Common myeloid progenitor, CD34-positive (primary cell): ENCODE data around the gene ARVCF.

Source experiments
- CTCF ChIA-PET: fragments of 350-600 bp; sonication (Branson Sonifier 250); formaldehyde crosslinking; loops from one replicate; lab custom pipeline; 2021; ENCODE audit warnings: antibody characterized with exemption; lab: Charles Lee
- POLR2A ChIA-PET: fragments of 350-600 bp; sonication (Branson Sonifier 250); formaldehyde crosslinking; loops from one replicate; lab custom pipeline; 2021; ENCODE audit warnings: antibody characterized with exemption; lab: Charles Lee
- DNase-seq, 3 donors: peaks; one replicate each; pipeline versions ENCODE4 v3.0.0 to v3.0.0-alpha.2; 2013
- H3K27ac ChIP-seq, 2 experiments: 1 replicate in 1 of 2; 2 replicates in 1 of 2; pipeline ENCODE4 v1.7.0; 2013; ENCODE audit warnings: inconsistent platforms in 2 of 2, low read length in 2 of 2, mild to moderate bottlenecking in 2 of 2, low read depth in 1 of 2, moderate library complexity in 1 of 2; ENCODE audit not compliant: severe bottlenecking in 2 of 2, insufficient read depth in 1 of 2, poor library complexity in 1 of 2
- H3K27me3 ChIP-seq, 5 experiments: replicated peaks in 2 of 5; 1 replicate in 3 of 5; 2 replicates in 2 of 5; pipeline versions ENCODE4 v1.6.1 to v1.7.0; 2013; ENCODE audit warnings: low read length in 4 of 5, mild to moderate bottlenecking in 2 of 5, moderate library complexity in 2 of 5, inconsistent platforms in 1 of 5; ENCODE audit not compliant: insufficient read depth in 5 of 5, control insufficient read depth in 4 of 5
- H3K36me3 ChIP-seq, 4 experiments: 1 replicate in 2 of 4; 2 replicates in 2 of 4; pipeline versions ENCODE4 v1.6.1 to v1.7.0; 2013; ENCODE audit warnings: low read length in 3 of 4, control low read depth in 1 of 4, mild to moderate bottlenecking in 1 of 4; ENCODE audit not compliant: control insufficient read depth in 4 of 4, insufficient read depth in 4 of 4
- H3K4me1 ChIP-seq, 4 experiments: 1 replicate in 3 of 4; 2 replicates in 1 of 4; pipeline versions ENCODE4 v1.6.1 to v1.7.1; 2013; ENCODE audit warnings: low read length in 3 of 4, mild to moderate bottlenecking in 3 of 4, control low read depth in 1 of 4, inconsistent platforms in 1 of 4, moderate library complexity in 1 of 4; ENCODE audit not compliant: control insufficient read depth in 4 of 4, insufficient read depth in 4 of 4; ENCODE audit errors: control extremely low read depth in 1 of 4
- H3K4me3 ChIP-seq, 7 experiments: 1 replicate in 4 of 7; 2 replicates in 3 of 7; pipeline versions ENCODE4 v1.5.1 to v1.7.0; 2013; ENCODE audit warnings: mild to moderate bottlenecking in 7 of 7, low read length in 6 of 7, moderate library complexity in 6 of 7, inconsistent platforms in 2 of 7, low read depth in 2 of 7, control low read depth in 1 of 7; ENCODE audit not compliant: insufficient read depth in 4 of 7, control insufficient read depth in 1 of 7; ENCODE audit errors: extremely low read depth in 1 of 7
- H3K9me3 ChIP-seq, 5 experiments: 1 replicate in 4 of 5; 2 replicates in 1 of 5; pipeline versions ENCODE4 v1.6.1 to v1.7.1; 2013; ENCODE audit warnings: low read length in 4 of 5, mild to moderate bottlenecking in 2 of 5, inconsistent platforms in 1 of 5, low read depth in 1 of 5, moderate library complexity in 1 of 5; ENCODE audit not compliant: control insufficient read depth in 4 of 5, insufficient read depth in 2 of 5; ENCODE audit errors: control extremely low read depth in 1 of 5
- WGBS: methylation state at CpG from one replicate; pipeline ENCODE4 v1.1.5; 2013; ENCODE audit not compliant: insufficient coverage; 5-methylcytosine and 5-hydroxymethylcytosine counted together

Gene ARVCF

GRCh38 chr22:19997561-19998231, 18.9 kb downstream of the ARVCF start:
- H3K4me3 ChIP-seq = no peak overlapping the region
- CTCF ChIA-PET = interaction anchor here (0.6 to 2.1 kb wide), 2 partner anchors 16 to 29 kb away, joined by 3 to 8 read pairs; no protein-coding TSS in a partner anchor
- peaks cover 0 to 42% (median 30%) of the 10 kb centered on the region in 4 experiments for H3K4me1 ChIP-seq
- H3K27ac ChIP-seq = no peak overlapping the region
- DNase-seq = no peak
- no peaks in the 10 kb centered on the region for H3K27me3 ChIP-seq
- no peaks in the 10 kb centered on the region for H3K36me3 ChIP-seq
- no peaks in the 10 kb centered on the region for H3K9me3 ChIP-seq
- POLR2A ChIA-PET = interaction anchor here (0.7 kb wide), 1 partner anchor 22 kb away, joined by 3 read pairs; no protein-coding TSS in a partner anchor
- 90% methylated on average over 13 of the region's 19 CpGs for WGBS

- POLR2A ChIA-PET = no interaction called here
Measured at GRCh38 chr22:19996694-19997384, 19.8 kb downstream of the ARVCF start.

GRCh38 chr22:19995611-19996339, 20.8 kb downstream of the ARVCF start:
- WGBS = 93% methylated on average over 15 of the region's 18 CpGs
- no peak overlapping the region for H3K27ac ChIP-seq
- H3K36me3 ChIP-seq = no peaks in the 10 kb centered on the region
- no peaks in the 10 kb centered on the region for H3K9me3 ChIP-seq
- no peak for DNase-seq
- H3K4me1 ChIP-seq = peaks cover 0 to 27% (median 14%) of the 10 kb centered on the region in 4 experiments
- POLR2A ChIA-PET = interaction anchor here (0.6 kb wide), 1 partner anchor 72 kb away, joined by 5 read pairs; no protein-coding TSS in a partner anchor
- no peaks in the 10 kb centered on the region for H3K27me3 ChIP-seq
- no peak overlapping the region for H3K4me3 ChIP-seq
- CTCF ChIA-PET = interaction anchor here (1.0 kb wide), 2 partner anchors 15 to 30 kb away, joined by 3 read pairs; no protein-coding TSS in a partner anchor

More at GRCh38 chr22:19996694-19997384, 19.8 kb downstream of the ARVCF start:
- Histone ChIP-seq H3K9me3 (no peaks in the 10 kb centered on the region), H3K36me3 (no peaks in the 10 kb centered on the region), H3K4me3 (no peak overlapping the region), H3K27me3 (no peaks in the 10 kb centered on the region), H3K27ac (no peak overlapping the region), H3K4me1 (peaks cover 0 to 38% (median 24%) of the 10 kb centered on the region in 4 experiments)
- no peak for DNase-seq
- CTCF ChIA-PET = interaction anchor here (0.6 kb wide), 1 partner anchor 30 kb away, joined by 3 read pairs; no protein-coding TSS in a partner anchor
- 96% methylated on average over 11 of the region's 12 CpGs for WGBS

- Histone ChIP-seq H3K4me1 (peaks cover 0 to 22% (median 13%) of the 10 kb centered on the region in 4 experiments), H3K27ac (no peak overlapping the region), H3K9me3 (no peaks in the 10 kb centered on the region), H3K36me3 (no peaks in the 10 kb centered on the region), H3K4me3 (no peak overlapping the region), H3K27me3 (no peaks in the 10 kb centered on the region)
- ChIA-PET POLR2A (no interaction called here), CTCF (interaction anchor here (1.0 kb wide), 2 partner anchors 15 to 30 kb away, joined by 3 read pairs; no protein-coding TSS in a partner anchor)
- 84% methylated on average over 12 of the region's 12 CpGs for WGBS
- no peak for DNase-seq
Measured at GRCh38 chr22:19994851-19995610, 21.6 kb downstream of the ARVCF start.

- ChIA-PET CTCF (no interaction called here), POLR2A (no interaction called here)
- 96% methylated on average over 7 of the region's 7 CpGs for WGBS
- no peak overlapping the region for H3K4me3 ChIP-seq
- H3K27me3 ChIP-seq = no peaks in the 10 kb centered on the region
- no peak for DNase-seq
- no peaks in the 10 kb centered on the region for H3K9me3 ChIP-seq
- H3K36me3 ChIP-seq = no peaks in the 10 kb centered on the region
- H3K4me1 ChIP-seq = peaks cover 0 to 12% (median 10%) of the 10 kb centered on the region in 4 experiments
- no peak overlapping the region for H3K27ac ChIP-seq
Measured at GRCh38 chr22:19993926-19994325, 22.7 kb downstream of the ARVCF start.

- Histone ChIP-seq H3K27me3 (no peaks in the 10 kb centered on the region), H3K27ac (no peak overlapping the region), H3K9me3 (no peaks in the 10 kb centered on the region), H3K4me1 (peaks cover 0 to 2% (median under 1%) of the 10 kb centered on the region in 4 experiments), H3K36me3 (no peaks in the 10 kb centered on the region), H3K4me3 (no peak overlapping the region)
- CTCF ChIA-PET = interaction anchor here (1.4 to 3.2 kb wide), 2 partner anchors 16 to 20 kb away, joined by 4 to 12 read pairs; no protein-coding TSS in a partner anchor
- WGBS = 100% methylated on average over 3 of the region's 6 CpGs
- no peak for DNase-seq
- POLR2A ChIA-PET = no interaction called here
Measured at GRCh38 chr22:19992921-19993355, 23.7 kb downstream of the ARVCF start.
